ENCODE measurements around the gene BMP2K.
"Not testable (repeated sequence)": the region's sequence is repeated elsewhere in the genome, so short reads cannot be mapped to it uniquely, and the experiment has no call there.

Gene BMP2K

GRCh38 chr4:78781139-78781538 is 5.0 kb downstream of the BMP2K start:
- DNase-seq, result no peak
- in situ Hi-C loops (cut with HindIII; ENCODE audit: low pct_ligation_motif_present, low pct_unique_long_range_greater_than_20kb, low sequenced_read_pairs), result no loop called here

- in situ Hi-C loops (cut with HindIII; ENCODE audit: low pct_ligation_motif_present, low pct_unique_long_range_greater_than_20kb, low sequenced_read_pairs), result no loop called here
Observed at GRCh38 chr4:78781924-78782323, 5.8 kb downstream of the BMP2K start.

GRCh38 chr4:78784236-78784865 is 8.2 kb downstream of the BMP2K start:
- in situ Hi-C loops (cut with HindIII; ENCODE audit: low pct_ligation_motif_present, low pct_unique_long_range_greater_than_20kb, low sequenced_read_pairs), result no loop called here
- DNase-seq, result no peak

More at GRCh38 chr4:78781924-78782323, 5.8 kb downstream of the BMP2K start:
- no peak for DNase-seq

- in situ Hi-C loops (cut with HindIII; ENCODE audit: low pct_ligation_motif_present, low pct_unique_long_range_greater_than_20kb, low sequenced_read_pairs), result no loop called here
- DNase-seq, result no peak
Observed at GRCh38 chr4:78787392-78788006, 11.3 kb downstream of the BMP2K start.

GRCh38 chr4:78788007-78788889 is 12.1 kb downstream of the BMP2K start:
- peak; percentile 70 for DNase-seq
- in situ Hi-C loops (cut with HindIII; ENCODE audit: low pct_ligation_motif_present, low pct_unique_long_range_greater_than_20kb, low sequenced_read_pairs), result no loop called here

GRCh38 chr4:78795594-78796416 is 19.7 kb downstream of the BMP2K start:
- in situ Hi-C loops (cut with HindIII; ENCODE audit: low pct_ligation_motif_present, low pct_unique_long_range_greater_than_20kb, low sequenced_read_pairs); DNase-seq: not testable (repeated sequence)

GRCh38 chr4:78796526-78796925 is 20.4 kb downstream of the BMP2K start:
- in situ Hi-C loops (cut with HindIII; ENCODE audit: low pct_ligation_motif_present, low pct_unique_long_range_greater_than_20kb, low sequenced_read_pairs), result no loop called here
- no peak for DNase-seq

- in situ Hi-C loops (cut with HindIII; ENCODE audit: low pct_ligation_motif_present, low pct_unique_long_range_greater_than_20kb, low sequenced_read_pairs), result no loop called here
- no peak for DNase-seq
Observed at GRCh38 chr4:78797777-78798284, 21.7 kb downstream of the BMP2K start.

GRCh38 chr4:78799551-78800495 is 23.7 kb downstream of the BMP2K start:
- in situ Hi-C loops (cut with HindIII; ENCODE audit: low pct_ligation_motif_present, low pct_unique_long_range_greater_than_20kb, low sequenced_read_pairs), result no loop called here
- no peak for DNase-seq

GRCh38 chr4:78800965-78801364 is 24.8 kb downstream of the BMP2K start:
- in situ Hi-C loops (cut with HindIII; ENCODE audit: low pct_ligation_motif_present, low pct_unique_long_range_greater_than_20kb, low sequenced_read_pairs), result no loop called here
- no peak for DNase-seq

- no peak for DNase-seq
- in situ Hi-C loops (cut with HindIII; ENCODE audit: low pct_ligation_motif_present, low pct_unique_long_range_greater_than_20kb, low sequenced_read_pairs), result no loop called here
Observed at GRCh38 chr4:78803983-78804382, 27.8 kb downstream of the BMP2K start.

- in situ Hi-C loops (cut with HindIII; ENCODE audit: low pct_ligation_motif_present, low pct_unique_long_range_greater_than_20kb, low sequenced_read_pairs), result no loop called here
Observed at GRCh38 chr4:78806943-78807460, 30.9 kb downstream of the BMP2K start.

GRCh38 chr4:78809295-78809694 is 33.1 kb downstream of the BMP2K start:
- in situ Hi-C loops (cut with HindIII; ENCODE audit: low pct_ligation_motif_present, low pct_unique_long_range_greater_than_20kb, low sequenced_read_pairs), result no loop called here
- DNase-seq, result no peak

More at GRCh38 chr4:78806943-78807460, 30.9 kb downstream of the BMP2K start:
- DNase-seq, result no peak

- in situ Hi-C loops (cut with HindIII; ENCODE audit: low pct_ligation_motif_present, low pct_unique_long_range_greater_than_20kb, low sequenced_read_pairs), result no loop called here
- no peak for DNase-seq
Observed at GRCh38 chr4:78809928-78810835, 34.0 kb downstream of the BMP2K start.

- in situ Hi-C loops (cut with HindIII; ENCODE audit: low pct_ligation_motif_present, low pct_unique_long_range_greater_than_20kb, low sequenced_read_pairs), result no loop called here
Observed at GRCh38 chr4:78811034-78811433, 34.9 kb downstream of the BMP2K start.

GRCh38 chr4:78818530-78819079 is 42.5 kb downstream of the BMP2K start:
- no peak for DNase-seq
- in situ Hi-C loops (cut with HindIII; ENCODE audit: low pct_ligation_motif_present, low pct_unique_long_range_greater_than_20kb, low sequenced_read_pairs), result no loop called here

More at GRCh38 chr4:78811034-78811433, 34.9 kb downstream of the BMP2K start:
- DNase-seq, result no peak

All from ACHN (cell line).